Measurements from ENCODE around the gene DHX40. TPM values are rescaled to one million over a fixed set of nuclear protein-coding genes. Genes with fewer than 3 reads are reported as not detected.
A peak's percentile ranks its signal among the peaks of the same experiment; 100 is the strongest.

DHX40 gene
- total RNA-seq, 4 donors from 2014 or later: 10.5 to 42.0 (median 25.0) TPM

DNA sequence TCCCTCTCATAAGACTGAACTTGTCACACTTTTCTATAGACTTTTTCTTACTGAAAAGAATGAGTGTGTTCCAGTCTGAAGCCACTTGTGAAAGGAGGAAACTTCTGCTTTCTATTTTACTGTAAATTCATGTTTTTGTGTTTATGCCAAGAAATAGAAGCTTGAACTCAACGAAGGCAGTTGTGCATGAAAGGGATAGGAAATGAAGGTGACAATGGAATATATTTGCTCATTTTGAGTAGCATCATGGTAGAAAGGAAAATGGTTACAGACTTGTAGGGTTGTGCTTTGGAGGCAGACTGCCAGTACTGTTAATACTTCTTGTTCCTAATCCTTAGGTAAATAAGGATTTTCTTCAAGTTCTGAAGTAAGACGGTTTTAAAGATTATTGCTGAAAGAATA, 62.4 kb downstream of the DHX40 start:
- TF ChIP-seq CTCF (IDR thresholded peaks at IDR 0.05): no peak
- no peak for TF ChIP-seq POLR2A (IDR thresholded peaks at IDR 0.05)
- H3K27ac ChIP-seq: peak overlapping the region in 3 of 4 donors; percentile 27 to 49 (median 36)
- no peaks in the 10 kb centered on the region for H3K9me3 ChIP-seq
- peaks cover 0 to 6% (median 0%) of the 10 kb centered on the region in 3 donors for H3K36me3 ChIP-seq
- intact Hi-C loops (cut with DNase I): no loop called here
- peaks cover 19 to 87% (median 32%) of the 10 kb centered on the region in 3 donors for H3K4me1 ChIP-seq
- H3K4me3 ChIP-seq: peak overlapping the region in 1 of 4 donors; percentile 18
- 7 to 16% methylated on average over 2 of the region's 2 CpGs for WGBS, 2 donors
- DNase-seq: no peak
- no peaks in the 10 kb centered on the region for H3K27me3 ChIP-seq

DNA sequence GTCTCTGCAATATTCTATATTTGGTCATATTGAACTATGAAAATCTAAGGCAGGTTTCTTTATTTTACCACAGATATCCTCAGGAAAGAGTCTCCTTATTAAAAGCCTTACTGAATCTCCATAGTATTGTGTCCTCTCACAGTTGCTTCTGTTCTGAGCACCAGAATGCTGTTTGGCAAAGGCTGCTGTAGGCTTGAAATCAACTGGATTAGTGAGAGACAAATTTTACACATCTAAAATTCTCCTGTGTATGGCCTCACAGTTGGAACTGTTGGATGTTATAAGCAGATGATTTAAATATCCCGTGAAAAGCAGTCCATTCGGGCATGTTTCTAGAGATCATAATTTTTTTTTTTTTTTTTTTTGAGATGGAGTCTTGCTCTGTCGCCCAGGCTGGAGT, 63.8 kb downstream of the DHX40 start:
- H3K36me3 ChIP-seq: peaks cover 0 to 6% (median 0%) of the 10 kb centered on the region in 3 donors
- no peak for DNase-seq
- peak overlapping the region in 2 of 4 donors; percentile 37 to 49 for H3K27ac ChIP-seq
- no peak overlapping the region for H3K4me3 ChIP-seq
- peaks cover 17 to 87% (median 34%) of the 10 kb centered on the region in 3 donors for H3K4me1 ChIP-seq
- intact Hi-C loops (cut with DNase I): no loop called here
- no peaks in the 10 kb centered on the region for H3K27me3 ChIP-seq
- TF ChIP-seq CTCF (IDR thresholded peaks at IDR 0.05) (no peak), POLR2A (IDR thresholded peaks at IDR 0.05) (no peak)
- H3K9me3 ChIP-seq: no peaks in the 10 kb centered on the region
- WGBS, 2 donors: 56 to 87% methylated on average over 2 to 3 of the region's 3 CpGs

DNA sequence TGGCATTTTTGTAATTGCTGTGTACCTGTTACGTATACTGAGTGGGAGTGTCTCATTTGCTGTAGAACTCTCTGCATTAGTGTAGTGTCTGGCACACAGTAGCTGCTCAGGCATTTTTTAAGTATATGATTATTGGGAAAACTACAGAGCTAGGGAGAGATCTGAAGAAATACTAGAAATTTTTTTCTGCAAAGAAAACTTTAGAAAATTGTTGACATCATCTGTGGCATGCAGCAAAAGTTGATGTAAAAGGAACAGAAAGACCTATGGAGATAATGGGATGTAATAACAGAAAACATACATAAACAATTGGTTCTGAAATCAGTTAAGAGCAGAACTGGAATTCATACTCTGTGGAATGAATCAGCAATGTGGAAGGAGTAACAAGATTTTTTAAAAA, 65.9 kb downstream of the DHX40 start:
- Histone ChIP-seq H3K27ac (no peak overlapping the region), H3K4me1 (peaks cover 19 to 84% (median 35%) of the 10 kb centered on the region in 3 donors), H3K9me3 (no peaks in the 10 kb centered on the region), H3K27me3 (no peaks in the 10 kb centered on the region), H3K36me3 (peaks cover 0 to 6% (median 0%) of the 10 kb centered on the region in 3 donors), H3K4me3 (no peak overlapping the region)
- TF ChIP-seq POLR2A (IDR thresholded peaks at IDR 0.05) (no peak), CTCF (IDR thresholded peaks at IDR 0.05) (no peak)
- intact Hi-C loops (cut with DNase I): no loop called here
- no peak for DNase-seq
- WGBS, 2 donors: 73 to 93% methylated on average over 1 of the region's 1 CpG

GRCh38 chr17:59632398-59632797, 67.0 kb downstream of the DHX40 start:
- Histone ChIP-seq H3K36me3 (peaks cover 0 to 6% (median 0%) of the 10 kb centered on the region in 3 donors), H3K4me1 (peaks cover 19 to 72% (median 35%) of the 10 kb centered on the region in 3 donors), H3K27ac (no peak overlapping the region), H3K9me3 (no peaks in the 10 kb centered on the region), H3K27me3 (no peaks in the 10 kb centered on the region), H3K4me3 (no peak overlapping the region)
- intact Hi-C loops (cut with DNase I): no loop called here
- DNase-seq: no peak
- WGBS, 2 donors: 59 to 81% methylated on average over 6 of the region's 6 CpGs
- no peak for TF ChIP-seq CTCF (IDR thresholded peaks at IDR 0.05)
- TF ChIP-seq POLR2A (IDR thresholded peaks at IDR 0.05): no peak

DNA sequence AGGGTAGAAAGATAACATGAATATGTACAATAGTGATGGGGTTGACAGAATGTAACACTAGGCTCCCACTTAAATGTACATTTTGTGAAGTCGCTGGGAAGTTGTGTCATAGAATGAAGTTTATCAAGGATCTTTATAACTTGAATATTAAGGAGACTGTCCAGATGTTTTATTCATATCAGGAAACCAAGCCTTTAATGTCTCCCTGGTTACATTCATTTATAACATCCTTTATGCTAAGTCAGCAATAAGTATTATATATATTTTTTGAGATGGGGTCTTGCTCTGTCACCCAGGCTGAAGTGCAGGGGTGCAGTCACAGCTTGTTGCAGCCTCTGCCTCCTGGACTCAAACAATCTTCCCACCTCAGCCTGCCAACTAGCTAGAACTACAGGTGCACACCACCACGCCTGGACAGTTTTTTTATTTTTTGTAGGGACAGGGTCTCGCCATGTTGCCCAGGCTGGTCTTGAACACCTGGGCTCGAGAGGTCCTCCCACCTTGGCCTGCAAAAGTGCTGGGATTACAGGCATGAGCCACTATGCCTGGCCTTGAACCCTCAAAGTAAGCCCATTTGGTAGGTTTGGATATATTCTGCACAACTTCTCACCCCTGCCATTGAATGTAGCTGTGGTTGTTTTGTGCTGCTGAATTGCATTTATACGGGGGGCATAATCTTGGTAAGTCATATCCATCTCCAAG, 68.4 kb downstream of the DHX40 start:
- H3K27ac ChIP-seq: peak overlapping the region in 1 of 4 donors; percentile 5
- H3K36me3 ChIP-seq: peaks cover 0 to 6% (median 0%) of the 10 kb centered on the region in 3 donors
- no peak overlapping the region for H3K4me3 ChIP-seq
- DNase-seq: no peak
- peaks cover 7 to 69% (median 25%) of the 10 kb centered on the region in 3 donors for H3K4me1 ChIP-seq
- intact Hi-C loops (cut with DNase I): no loop called here
- TF ChIP-seq POLR2A (IDR thresholded peaks at IDR 0.05) (no peak), CTCF (IDR thresholded peaks at IDR 0.05) (no peak)
- no peaks in the 10 kb centered on the region for H3K27me3 ChIP-seq
- no peaks in the 10 kb centered on the region for H3K9me3 ChIP-seq
- 92% methylated on average over 5 of the region's 5 CpGs for WGBS, 2 donors
